ENCODE data around the gene NDUFA5.
"Not testable (repeated sequence)": the region's sequence is repeated elsewhere in the genome, so short reads cannot be mapped to it uniquely, and the experiment has no call there.

NDUFA5 gene

DNA sequence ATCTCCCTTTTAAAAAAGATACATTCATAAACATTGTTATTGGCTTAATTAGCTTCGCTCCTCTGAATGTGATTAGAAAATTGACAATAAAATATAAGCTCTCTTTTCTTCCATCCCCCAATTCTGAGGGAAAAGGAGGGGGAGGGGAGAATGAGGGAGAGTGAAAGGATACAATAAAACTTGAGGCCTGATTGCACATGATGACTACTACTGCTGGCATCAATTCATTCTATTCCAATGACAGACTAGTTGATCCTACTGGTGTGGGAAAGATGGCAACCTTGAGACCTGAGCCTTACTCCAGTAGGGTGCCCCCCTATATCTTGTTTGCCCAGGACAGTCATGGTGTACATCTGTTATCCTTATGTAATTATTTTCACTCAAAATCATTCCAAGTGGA, 18.7 kb downstream of the NDUFA5 start:
- Mint-ChIP-seq H3K9me3 (no peaks in the 10 kb centered on the region), H3K4me3 (no peak overlapping the region), H3K27ac (no peak overlapping the region), H3K27me3 (peaks cover 0 to 6% of the 10 kb centered on the region in 2 donors), H3K4me1 (peaks cover 4 to 7% of the 10 kb centered on the region in 2 donors), H3K36me3 (peaks cover 4 to 6% of the 10 kb centered on the region in 2 donors)
- no peak for DNase-seq
- no peak for ATAC-seq (replicated peaks)

- H3K27ac Mint-ChIP-seq = no peak overlapping the region
- no peak for DNase-seq
- H3K4me3 Mint-ChIP-seq = no peak overlapping the region
Measured at GRCh38 chr7:123538189-123538714, 19.4 kb downstream of the NDUFA5 start.

DNA sequence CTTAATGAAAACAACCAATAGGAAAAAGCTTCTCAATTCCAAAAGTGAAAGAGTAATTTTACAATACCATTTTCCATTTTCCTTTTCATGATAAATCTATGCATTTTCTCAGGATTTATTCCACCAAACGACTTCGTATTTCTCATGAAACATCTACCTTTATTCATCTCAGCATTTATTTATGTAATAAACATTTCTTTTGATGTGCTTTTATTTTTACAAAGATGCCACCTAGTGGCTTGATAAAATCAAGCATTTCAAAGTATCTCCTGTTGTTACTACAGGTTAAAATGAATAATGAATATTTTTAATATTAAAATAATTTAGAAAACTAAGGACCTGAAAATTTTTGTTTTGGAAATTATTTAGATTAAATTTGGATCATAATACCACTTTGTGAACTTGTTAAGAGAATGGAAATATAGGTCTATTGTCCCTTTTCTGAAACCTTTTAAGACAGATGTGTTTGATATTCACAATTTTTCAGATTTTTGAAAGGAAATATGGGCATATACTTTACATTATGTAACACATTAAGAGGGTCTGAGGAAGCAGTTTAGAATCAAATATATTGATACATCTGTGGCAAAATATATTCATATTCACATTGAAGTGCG, 20.5 kb downstream of the NDUFA5 start:
- DNase-seq (no peak), ATAC-seq (replicated peaks) (no peak)
- Mint-ChIP-seq H3K4me3 (no peak overlapping the region), H3K27me3 (peaks cover 10 to 14% of the 10 kb centered on the region in 2 donors), H3K36me3 (peaks cover 4 to 6% of the 10 kb centered on the region in 2 donors), H3K4me1 (peaks cover 14 to 15% of the 10 kb centered on the region in 2 donors), H3K27ac (no peak overlapping the region), H3K9me3 (no peaks in the 10 kb centered on the region)

More at GRCh38 chr7:123538189-123538714, 19.4 kb downstream of the NDUFA5 start:
- Mint-ChIP-seq H3K36me3 (peaks cover 4 to 6% of the 10 kb centered on the region in 2 donors), H3K4me1 (peaks cover 10 to 12% of the 10 kb centered on the region in 2 donors), H3K9me3 (no peaks in the 10 kb centered on the region), H3K27me3 (peaks cover 5 to 13% of the 10 kb centered on the region in 2 donors)
- ATAC-seq (replicated peaks) = no peak

DNA sequence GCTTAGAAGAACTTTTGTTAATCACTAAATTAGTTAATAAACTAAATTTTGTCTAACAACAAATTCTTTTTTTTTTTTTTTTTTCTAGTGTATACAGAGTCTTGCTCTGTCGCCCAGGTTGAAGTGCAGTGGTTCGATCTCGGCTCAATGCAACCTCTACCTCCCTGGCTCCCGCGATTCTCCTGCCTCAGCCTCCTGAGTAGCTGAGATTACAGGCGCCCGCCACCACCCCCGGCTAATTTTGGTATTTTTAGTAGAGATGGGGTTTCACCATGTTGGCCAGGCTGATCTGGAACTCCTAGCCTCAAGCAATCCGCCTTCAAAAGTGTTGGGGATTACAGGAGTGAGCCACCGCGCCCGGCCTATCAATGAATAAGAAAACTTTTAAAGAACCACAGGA, 22.1 kb downstream of the NDUFA5 start:
- peaks cover 17 to 20% of the 10 kb centered on the region in 2 donors for H3K27me3 Mint-ChIP-seq
- ATAC-seq (replicated peaks) = no peak
- peaks cover 0 to 3% of the 10 kb centered on the region in 2 donors for H3K36me3 Mint-ChIP-seq
- peaks cover 14 to 15% of the 10 kb centered on the region in 2 donors for H3K4me1 Mint-ChIP-seq
- no peaks in the 10 kb centered on the region for H3K9me3 Mint-ChIP-seq
- no peak overlapping the region for H3K27ac Mint-ChIP-seq
- DNase-seq = no peak
- H3K4me3 Mint-ChIP-seq = no peak overlapping the region

DNA sequence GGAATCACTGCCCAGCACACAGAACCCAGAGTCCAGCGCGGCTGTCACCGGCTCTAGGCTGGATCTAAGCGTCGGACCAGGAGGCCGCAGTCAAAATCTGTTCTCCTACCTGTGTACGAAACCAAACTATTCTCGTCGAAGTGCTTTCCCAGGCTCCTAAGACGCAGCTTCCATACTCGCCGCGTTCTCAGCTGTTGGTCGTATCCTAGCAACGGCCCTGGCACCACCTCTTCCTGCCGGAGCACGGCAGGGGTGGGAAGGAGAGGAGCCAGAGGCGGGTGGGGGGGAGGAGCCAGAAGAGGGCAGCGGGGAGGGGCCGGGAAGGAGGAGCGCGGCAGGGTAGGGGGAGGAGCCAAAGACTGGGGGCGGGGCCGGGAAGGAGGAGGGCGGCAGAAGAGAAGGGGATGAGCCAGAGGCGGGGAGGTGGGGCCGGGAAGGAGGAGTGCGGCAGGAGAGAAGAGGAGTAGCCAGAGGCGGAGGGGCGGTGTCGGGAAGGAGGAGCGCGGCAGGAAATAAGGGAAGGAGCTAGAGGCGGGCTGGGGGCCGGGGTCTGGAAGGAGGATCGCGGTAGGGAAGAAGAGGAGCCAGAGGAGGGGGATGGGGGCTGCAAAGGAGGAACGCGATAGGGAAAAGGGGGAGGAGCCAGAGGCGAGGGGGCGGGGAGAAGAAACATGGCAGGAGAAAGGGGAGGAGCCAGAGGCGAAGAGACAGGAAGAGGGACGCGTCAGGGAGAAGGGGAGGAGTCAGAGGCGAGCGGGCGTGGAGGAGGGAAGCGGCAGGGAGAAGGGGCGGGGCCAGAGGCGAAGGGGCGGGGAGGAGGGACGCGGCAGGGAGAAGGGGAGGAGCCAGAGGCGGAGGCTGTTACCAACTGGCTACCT, 23.0 kb downstream of the NDUFA5 start, which contains the start of gene IQUB:
Gene IQUB (minus strand): TSS at position 213 of the 878 bp plus-strand sequence. CDS start 22,255 bp downstream, outside the sequence.
- peak within 1 kb of the TSS; percentile 88 to 99 for H3K4me3 Mint-ChIP-seq
- ATAC-seq (replicated peaks) = peak; percentile 79 to 85
- H3K27ac Mint-ChIP-seq = peak within 1 kb of the TSS; percentile 93
- DNase-seq = peak; percentile 85
- no peaks in the 10 kb centered on the region for H3K9me3 Mint-ChIP-seq
- H3K36me3 Mint-ChIP-seq = peaks cover 0 to 3% of the 10 kb centered on the region in 2 donors
- peaks cover 14 to 15% of the 10 kb centered on the region in 2 donors for H3K4me1 Mint-ChIP-seq
- peaks cover 17 to 21% of the 10 kb centered on the region in 2 donors for H3K27me3 Mint-ChIP-seq

DNA sequence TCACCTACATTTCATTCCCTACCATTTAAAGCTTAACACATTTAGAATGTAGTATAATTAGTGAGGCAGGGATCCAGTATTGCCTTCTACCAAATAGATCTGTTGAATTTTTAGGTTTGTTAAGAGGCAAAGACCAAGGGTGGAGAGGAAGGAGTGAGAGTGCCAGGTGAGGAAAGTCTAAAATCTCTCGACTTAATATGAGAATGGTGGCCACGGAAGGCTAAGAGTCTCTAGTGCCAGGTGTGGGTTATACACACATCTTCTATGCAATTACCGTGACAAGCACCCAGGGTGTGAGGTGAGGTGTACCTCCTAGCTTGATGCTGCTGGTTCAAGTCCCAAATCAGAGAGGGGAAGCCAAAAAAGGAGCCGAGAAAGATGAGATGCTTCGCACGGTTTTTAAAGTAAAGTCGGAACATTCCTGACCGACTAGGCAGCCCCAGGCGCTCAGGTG, 23.7 kb downstream of the NDUFA5 start:
- no peak overlapping the region for H3K27ac Mint-ChIP-seq
- no peaks in the 10 kb centered on the region for H3K36me3 Mint-ChIP-seq
- DNase-seq = no peak

GRCh38 chr7:123533553-123533917, 24.1 kb downstream of the NDUFA5 start:
- H3K36me3 Mint-ChIP-seq = no peaks in the 10 kb centered on the region
- H3K27ac Mint-ChIP-seq = no peak overlapping the region
- peaks cover 17 to 21% of the 10 kb centered on the region in 2 donors for H3K27me3 Mint-ChIP-seq
- H3K4me3 Mint-ChIP-seq = peak overlapping the region; percentile 54 to 99
- DNase-seq (no peak), ATAC-seq (replicated peaks) (no peak)
- no peaks in the 10 kb centered on the region for H3K9me3 Mint-ChIP-seq
- H3K4me1 Mint-ChIP-seq = peaks cover 14 to 15% of the 10 kb centered on the region in 2 donors

More for the DNA sequence above, 23.7 kb downstream of the NDUFA5 start:
- H3K4me1 Mint-ChIP-seq = peaks cover 14 to 15% of the 10 kb centered on the region in 2 donors
- H3K4me3 Mint-ChIP-seq = peak overlapping the region; percentile 88 to 99
- peak; percentile 15 to 27 for ATAC-seq (replicated peaks)
- peaks cover 17 to 21% of the 10 kb centered on the region in 2 donors for H3K27me3 Mint-ChIP-seq
- H3K9me3 Mint-ChIP-seq = no peaks in the 10 kb centered on the region

DNA sequence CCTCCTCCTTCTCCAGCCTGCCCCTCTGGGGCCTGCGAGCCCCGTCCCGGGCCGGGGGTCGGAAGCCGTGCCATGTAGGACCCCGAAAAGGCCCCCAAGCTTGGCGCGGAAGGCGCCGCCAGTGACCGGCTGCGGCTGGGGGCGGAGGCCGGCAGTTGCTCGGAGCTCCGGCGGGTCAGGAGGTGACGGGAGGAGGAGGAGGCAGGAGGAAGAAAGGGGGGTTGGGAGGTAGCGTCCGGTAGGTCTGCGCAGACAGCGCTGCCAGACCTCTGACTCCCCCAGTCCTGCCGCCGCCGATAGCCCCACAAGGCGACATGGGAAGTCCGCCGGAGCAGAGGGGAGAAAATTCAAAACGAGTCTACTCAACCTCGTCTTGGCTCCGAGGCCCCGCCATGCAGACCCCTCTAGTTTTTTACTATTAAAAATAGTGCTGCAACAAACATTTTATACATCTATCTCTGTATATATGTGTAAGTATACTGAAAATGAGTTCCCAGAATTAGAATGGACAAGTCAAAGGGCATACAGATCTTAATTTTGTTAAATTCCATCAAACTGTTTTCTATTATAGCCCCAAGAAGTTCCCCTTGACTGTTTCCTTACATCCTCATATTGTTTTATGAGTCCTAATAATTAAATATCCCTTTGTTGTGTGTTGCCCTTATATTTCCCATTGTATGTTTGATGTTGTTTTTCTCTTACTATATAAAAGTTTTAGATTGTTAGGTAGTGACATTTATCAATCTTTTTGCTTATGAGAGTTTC, 24.6 kb downstream of the NDUFA5 start:
- H3K4me3 Mint-ChIP-seq = peak overlapping the region; percentile 16 to 54
- H3K4me1 Mint-ChIP-seq = peaks cover 13 to 14% of the 10 kb centered on the region in 2 donors
- H3K9me3 Mint-ChIP-seq, H3K36me3 Mint-ChIP-seq, H3K27ac Mint-ChIP-seq: not testable (repeated sequence)
- peaks cover 17 to 21% of the 10 kb centered on the region in 2 donors for H3K27me3 Mint-ChIP-seq
- ATAC-seq (replicated peaks) = peak; percentile 33 to 36
- peak; percentile 48 for DNase-seq

DNA sequence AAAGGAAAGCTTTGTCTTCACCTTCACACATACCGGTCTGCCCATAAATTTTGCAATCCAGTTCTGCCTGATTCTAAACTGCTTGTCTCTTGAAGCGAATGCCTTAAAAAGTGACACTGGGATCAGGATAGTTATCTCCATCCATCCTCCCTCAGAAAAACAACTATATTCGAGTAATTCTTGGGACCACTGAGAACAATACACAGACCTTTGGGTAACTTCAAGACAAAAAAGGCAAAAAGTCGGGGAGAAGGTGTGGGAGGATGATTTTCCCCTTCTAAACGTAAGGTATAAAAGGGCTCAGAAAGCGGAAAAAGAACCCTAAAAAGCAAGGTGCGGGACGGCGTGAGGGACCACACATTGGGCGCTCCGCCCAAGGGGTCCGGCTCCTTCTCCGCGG, 25.3 kb downstream of the NDUFA5 start:
- Mint-ChIP-seq H3K27me3 (peaks cover 17 to 21% of the 10 kb centered on the region in 2 donors), H3K4me1 (peaks cover 13 to 14% of the 10 kb centered on the region in 2 donors), H3K4me3 (peak overlapping the region; percentile 12 to 65)
- H3K27ac Mint-ChIP-seq, H3K36me3 Mint-ChIP-seq, H3K9me3 Mint-ChIP-seq, DNase-seq: not testable (repeated sequence)
- ATAC-seq (replicated peaks) = peak; percentile 9 to 10

- H3K4me1 Mint-ChIP-seq = peaks cover 13 to 14% of the 10 kb centered on the region in 2 donors
- not testable (repeated sequence) for H3K36me3 Mint-ChIP-seq; DNase-seq; ATAC-seq (replicated peaks); H3K4me3 Mint-ChIP-seq; H3K9me3 Mint-ChIP-seq; H3K27ac Mint-ChIP-seq
- H3K27me3 Mint-ChIP-seq = peaks cover 17 to 25% of the 10 kb centered on the region in 2 donors
Measured at GRCh38 chr7:123530035-123530591, 27.5 kb downstream of the NDUFA5 start.

DNA sequence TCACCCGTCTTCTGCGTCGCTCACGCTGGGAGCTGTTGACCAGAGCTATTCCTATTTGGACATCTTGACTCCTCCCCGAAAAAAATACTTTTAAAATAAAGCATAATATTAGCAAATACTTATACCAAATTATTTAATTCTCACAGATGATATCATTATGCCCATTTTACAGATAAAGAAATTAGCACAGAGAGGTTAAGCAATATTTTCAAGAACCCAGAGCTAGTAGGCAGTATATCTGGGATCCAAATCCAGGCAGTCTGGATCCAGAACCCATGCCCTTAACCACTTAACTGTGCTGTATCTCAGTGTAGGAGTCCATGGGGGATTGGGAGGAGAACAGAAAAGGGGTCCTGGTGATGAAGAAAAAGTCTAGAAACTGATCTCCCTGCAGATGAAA, 29.4 kb downstream of the NDUFA5 start:
- Mint-ChIP-seq H3K9me3 (peaks cover 0 to 1% of the 10 kb centered on the region in 2 donors), H3K4me1 (peaks cover 3 to 4% of the 10 kb centered on the region in 2 donors), H3K36me3 (no peaks in the 10 kb centered on the region), H3K27ac (no peak overlapping the region), H3K27me3 (peaks cover 5 to 21% of the 10 kb centered on the region in 2 donors), H3K4me3 (no peak overlapping the region)
- DNase-seq = no peak
- no peak for ATAC-seq (replicated peaks)

- peaks cover 3 to 19% of the 10 kb centered on the region in 2 donors for H3K27me3 Mint-ChIP-seq
- H3K36me3 Mint-ChIP-seq; ATAC-seq (replicated peaks); H3K27ac Mint-ChIP-seq; H3K9me3 Mint-ChIP-seq; H3K4me3 Mint-ChIP-seq; H3K4me1 Mint-ChIP-seq; DNase-seq: not testable (repeated sequence)
Measured at GRCh38 chr7:123527712-123528225, 29.8 kb downstream of the NDUFA5 start.

GRCh38 chr7:123526533-123526932, 31.1 kb downstream of the NDUFA5 start:
- H3K9me3 Mint-ChIP-seq; DNase-seq; H3K36me3 Mint-ChIP-seq; H3K4me3 Mint-ChIP-seq; H3K27ac Mint-ChIP-seq; H3K4me1 Mint-ChIP-seq; ATAC-seq (replicated peaks): not testable (repeated sequence)
- H3K27me3 Mint-ChIP-seq = peaks cover 3 to 10% of the 10 kb centered on the region in 2 donors
